Fibroblast of mammary gland (primary cell): Measurements from ENCODE around the gene PRR4.

Source experiments
- DNase-seq: peaks from one replicate; pipeline ENCODE4 v3.0.0-alpha.2; 2010; ENCODE audit warnings: low read depth
- H3K4me3 ChIP-seq: 2 replicates; pipeline ENCODE4 v1.5.1; 2011; ENCODE audit warnings: low read depth, mild to moderate bottlenecking, low read length, moderate library complexity; ENCODE audit not compliant: control insufficient read depth
- TF ChIP-seq, protein P1 (sequence below): conservative IDR thresholded peaks from 2 replicates; pipeline ENCODE4 v1.5.1; 2011; ENCODE audit warnings: low read depth, low read length, inconsistent platforms; ENCODE audit not compliant: control insufficient read depth, insufficient read depth

PRR4 gene

DNA sequence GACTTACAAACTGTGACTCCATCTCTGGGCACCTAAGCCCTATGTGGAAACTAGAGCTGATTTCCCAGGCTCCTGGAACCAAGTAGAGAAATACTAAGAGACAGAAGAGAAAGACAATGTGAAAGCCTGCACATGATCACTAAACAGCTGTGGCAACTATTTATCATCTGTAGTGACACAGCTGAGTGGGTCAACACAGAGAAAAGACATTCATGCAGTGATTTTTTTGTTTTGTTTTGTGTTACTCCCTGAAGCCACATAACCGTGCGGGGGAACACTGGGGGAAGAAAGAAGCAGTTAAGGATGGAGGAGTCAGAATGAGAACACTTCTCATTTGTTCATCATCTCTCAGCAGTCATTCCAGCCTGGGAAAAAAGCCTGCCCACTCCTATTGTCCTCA is 1.5 kb downstream of the PRR4 start:
- H3K4me3 ChIP-seq, result no peak overlapping the region
- TF ChIP-seq, protein P1, sequence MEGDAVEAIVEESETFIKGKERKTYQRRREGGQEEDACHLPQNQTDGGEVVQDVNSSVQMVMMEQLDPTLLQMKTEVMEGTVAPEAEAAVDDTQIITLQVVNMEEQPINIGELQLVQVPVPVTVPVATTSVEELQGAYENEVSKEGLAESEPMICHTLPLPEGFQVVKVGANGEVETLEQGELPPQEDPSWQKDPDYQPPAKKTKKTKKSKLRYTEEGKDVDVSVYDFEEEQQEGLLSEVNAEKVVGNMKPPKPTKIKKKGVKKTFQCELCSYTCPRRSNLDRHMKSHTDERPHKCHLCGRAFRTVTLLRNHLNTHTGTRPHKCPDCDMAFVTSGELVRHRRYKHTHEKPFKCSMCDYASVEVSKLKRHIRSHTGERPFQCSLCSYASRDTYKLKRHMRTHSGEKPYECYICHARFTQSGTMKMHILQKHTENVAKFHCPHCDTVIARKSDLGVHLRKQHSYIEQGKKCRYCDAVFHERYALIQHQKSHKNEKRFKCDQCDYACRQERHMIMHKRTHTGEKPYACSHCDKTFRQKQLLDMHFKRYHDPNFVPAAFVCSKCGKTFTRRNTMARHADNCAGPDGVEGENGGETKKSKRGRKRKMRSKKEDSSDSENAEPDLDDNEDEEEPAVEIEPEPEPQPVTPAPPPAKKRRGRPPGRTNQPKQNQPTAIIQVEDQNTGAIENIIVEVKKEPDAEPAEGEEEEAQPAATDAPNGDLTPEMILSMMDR, result no peak
- DNase-seq, result no peak

DNA sequence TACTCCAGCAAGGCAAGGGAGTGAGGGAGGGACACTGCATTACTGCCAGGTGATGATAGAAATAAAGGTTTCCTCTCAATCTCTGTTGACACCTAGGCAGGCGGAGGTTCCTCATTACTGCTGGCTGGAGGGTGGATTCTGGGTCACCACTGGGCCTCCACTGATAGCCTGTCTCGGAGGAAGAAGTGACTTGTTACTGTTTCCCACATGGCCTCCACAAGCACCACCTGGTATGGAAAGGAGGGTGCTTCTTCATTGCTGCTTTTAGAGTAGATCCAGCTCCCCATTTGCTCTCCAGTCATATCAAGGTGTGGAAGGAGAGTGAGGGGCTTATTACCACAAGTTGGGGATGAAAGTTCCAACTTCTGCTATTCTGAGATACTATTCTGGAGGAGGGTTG is 6.4 kb downstream of the PRR4 start:
- H3K4me3 ChIP-seq, result no peak overlapping the region
- TF ChIP-seq, protein P1, result no peak
- DNase-seq, result no peak

DNA sequence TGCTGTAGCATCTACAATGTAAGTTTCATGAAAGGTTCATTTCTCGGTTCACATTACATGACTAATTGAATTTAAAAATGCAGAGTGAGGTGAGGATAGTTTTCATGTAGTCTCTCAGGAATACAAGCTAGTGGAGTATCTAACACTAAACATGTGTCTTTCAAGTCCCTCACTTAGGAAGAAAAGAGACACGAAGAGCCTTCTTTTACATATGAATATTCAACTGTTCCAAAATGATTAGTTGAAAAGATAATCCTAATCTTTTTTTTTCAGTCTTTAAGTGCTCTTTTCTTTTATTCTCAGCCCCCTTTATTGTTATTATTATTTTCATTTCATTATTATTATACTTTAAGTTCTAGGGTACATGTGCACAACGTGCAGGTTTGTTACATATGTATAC is 10.8 kb downstream of the PRR4 start:
- H3K4me3 ChIP-seq, result no peak overlapping the region
- no peak for DNase-seq
- TF ChIP-seq, protein P1, result no peak

DNA sequence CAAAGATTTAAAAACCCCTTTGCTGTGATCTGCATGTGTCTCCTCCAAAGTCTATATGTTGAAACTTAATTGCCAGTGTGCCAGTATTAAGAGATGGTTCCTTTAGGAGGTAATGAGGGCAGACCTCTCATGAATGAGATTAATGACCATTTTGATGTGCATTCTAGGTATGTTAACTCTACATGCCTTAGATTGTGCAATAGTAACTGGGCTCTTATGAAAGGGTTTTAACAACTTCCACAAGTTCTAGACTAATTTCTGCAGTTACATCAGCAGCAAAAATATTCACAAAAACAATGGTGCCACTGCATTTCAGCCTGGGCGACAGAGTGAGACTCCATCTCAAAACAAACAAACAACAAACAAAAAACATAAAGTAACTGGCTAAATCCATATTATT is 19.3 kb downstream of the PRR4 start:
- TF ChIP-seq, protein P1, result no peak
- DNase-seq, result no peak

DNA sequence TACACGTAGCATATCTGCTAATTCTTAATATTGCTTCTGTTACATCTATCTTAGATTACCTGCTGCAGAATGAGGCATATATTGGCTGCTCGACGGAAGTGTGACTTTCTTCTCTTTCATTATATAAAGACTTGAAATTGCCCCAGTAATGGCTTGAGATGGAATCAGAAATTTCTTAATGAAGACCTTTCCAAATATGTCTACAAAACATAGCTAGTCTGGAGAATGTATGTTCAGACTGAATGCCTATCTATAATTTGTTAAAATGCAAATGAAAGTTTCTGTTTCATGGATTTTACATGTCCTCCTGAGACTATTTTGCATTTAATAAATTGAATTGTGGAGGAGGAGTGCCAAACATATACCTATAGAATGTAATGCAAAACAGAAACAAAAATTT is 23.0 kb downstream of the PRR4 start, which contains the start of gene TAS2R10:
TSS of gene TAS2R10 (minus strand) at position 101 of the 400 bp plus-strand sequence. CDS start at position 12, 89 bp downstream.
- TF ChIP-seq, protein P1, result no peak
- DNase-seq, result no peak
- no peak within 1 kb of the TSS for H3K4me3 ChIP-seq

More for the DNA sequence above, 19.3 kb downstream of the PRR4 start:
- H3K4me3 ChIP-seq, result no peak overlapping the region

DNA sequence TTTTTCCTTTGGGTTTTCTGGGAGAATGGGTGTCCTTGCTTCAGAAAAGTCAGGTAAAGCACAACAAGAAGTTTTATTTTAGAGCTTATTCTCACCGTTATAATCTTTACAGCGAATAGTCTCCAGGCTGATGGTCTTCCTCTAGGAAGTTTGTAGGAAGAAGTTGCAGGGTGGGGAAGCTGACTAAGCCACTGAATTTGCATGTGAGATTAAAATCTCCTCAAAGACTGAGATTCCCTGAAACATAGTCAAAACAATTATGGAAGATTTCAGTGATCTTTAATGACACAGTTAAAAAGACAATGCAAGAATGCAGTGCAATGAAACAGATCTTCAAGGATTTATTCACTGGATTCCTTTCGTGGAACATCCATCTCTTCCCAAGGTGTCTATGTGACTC is 24.3 kb downstream of the PRR4 start:
- no peak overlapping the region for H3K4me3 ChIP-seq
- no peak for DNase-seq
- TF ChIP-seq, protein P1, result no peak
